ENCODE measurements around the gene PLCL2. TPM values are rescaled to one million over a fixed set of nuclear protein-coding genes. Genes with fewer than 3 reads are reported as not detected.
"Not testable (repeated sequence)": the region's sequence is repeated elsewhere in the genome, so short reads cannot be mapped to it uniquely, and the experiment has no call there.

Gene PLCL2
- total RNA-seq, 1 experiment from 2014 or later = 3.0 TPM

GRCh38 chr3:16960125-16960524 is 75.4 kb downstream of the PLCL2 start:
- no peak for DNase-seq (ENCODE audit: low spot score)

- DNase-seq (ENCODE audit: low spot score) = no peak
Measured at GRCh38 chr3:16961621-16962205, 77.0 kb downstream of the PLCL2 start.

GRCh38 chr3:16975083-16975482 is 90.3 kb downstream of the PLCL2 start:
- no peak for DNase-seq (ENCODE audit: low spot score)

- DNase-seq (ENCODE audit: low spot score) = no peak
Measured at GRCh38 chr3:16978234-16978920, 93.6 kb downstream of the PLCL2 start.

GRCh38 chr3:16978921-16979271 is 94.1 kb downstream of the PLCL2 start:
- DNase-seq (ENCODE audit: low spot score) = no peak

GRCh38 chr3:16979769-16980515 is 95.2 kb downstream of the PLCL2 start:
- DNase-seq (ENCODE audit: low spot score) = not testable (repeated sequence)

- not testable (repeated sequence) for DNase-seq (ENCODE audit: low spot score)
Measured at GRCh38 chr3:16980526-16980925, 95.8 kb downstream of the PLCL2 start.

- DNase-seq (ENCODE audit: low spot score) = no peak
Measured at GRCh38 chr3:16982460-16982859, 97.7 kb downstream of the PLCL2 start.

GRCh38 chr3:16985608-16986007 is 100.9 kb downstream of the PLCL2 start:
- no peak for DNase-seq (ENCODE audit: low spot score)

- DNase-seq (ENCODE audit: low spot score) = no peak
Measured at GRCh38 chr3:16987141-16987540, 102.4 kb downstream of the PLCL2 start.

- no peak for DNase-seq (ENCODE audit: low spot score)
Measured at GRCh38 chr3:16990163-16990562, 105.4 kb downstream of the PLCL2 start.

GRCh38 chr3:16992198-16992597 is 107.4 kb downstream of the PLCL2 start:
- no peak for DNase-seq (ENCODE audit: low spot score)

GRCh38 chr3:16993227-16993626 is 108.5 kb downstream of the PLCL2 start:
- DNase-seq (ENCODE audit: low spot score) = no peak

GRCh38 chr3:16994854-16995525 is 110.2 kb downstream of the PLCL2 start:
- DNase-seq (ENCODE audit: low spot score) = peak; percentile 50

GRCh38 chr3:16995601-16996000 is 110.8 kb downstream of the PLCL2 start:
- no peak for DNase-seq (ENCODE audit: low spot score)

- DNase-seq (ENCODE audit: low spot score) = no peak
Measured at GRCh38 chr3:16998236-16998923, 113.6 kb downstream of the PLCL2 start.

GRCh38 chr3:16999161-16999560 is 114.4 kb downstream of the PLCL2 start:
- no peak for DNase-seq (ENCODE audit: low spot score)

GRCh38 chr3:16999871-17000270 is 115.1 kb downstream of the PLCL2 start:
- no peak for DNase-seq (ENCODE audit: low spot score)

- DNase-seq (ENCODE audit: low spot score) = no peak
Measured at GRCh38 chr3:17003457-17003856, 118.7 kb downstream of the PLCL2 start.

- no peak for DNase-seq (ENCODE audit: low spot score)
Measured at GRCh38 chr3:17006132-17006852, 121.5 kb downstream of the PLCL2 start.

GRCh38 chr3:17007284-17007683 is 122.5 kb downstream of the PLCL2 start:
- DNase-seq (ENCODE audit: low spot score) = no peak
